ENCODE data around the gene TMEM14A. TPM values are rescaled to one million over a fixed set of nuclear protein-coding genes. Genes with fewer than 3 reads are reported as not detected.

Gene TMEM14A
- total RNA-seq, 2 donors from 2014 or later: 9.2 to 12.6 TPM

- no peaks in the 10 kb centered on the region for H3K36me3 ChIP-seq (ENCODE audit: control insufficient read depth, insufficient read depth, low read length)
- no peak overlapping the region for H3K4me3 ChIP-seq (ENCODE audit: low read length)
- no peaks in the 10 kb centered on the region for H3K9me3 ChIP-seq (ENCODE audit: control insufficient read depth, low read length)
- H3K4me1 Mint-ChIP-seq: peaks cover 15% of the 10 kb centered on the region
- peak; percentile 50 for DNase-seq
- no peak overlapping the region for H3K27ac Mint-ChIP-seq
- WGBS, 2 experiments (ENCODE audit: insufficient coverage in 1 of 2, insufficient read length in 1 of 2): 84 to 100% methylated on average over 1 of the region's 1 CpG
- H3K9me3 Mint-ChIP-seq: peaks cover 6% of the 10 kb centered on the region
- no peak for TF ChIP-seq CTCF (conservative IDR thresholded peaks at IDR 0.05)
- no peaks in the 10 kb centered on the region for H3K36me3 Mint-ChIP-seq (ENCODE audit: low read depth)
- H3K9ac ChIP-seq (ENCODE audit: extremely low read depth, low read length, poor library complexity, severe bottlenecking): no peak overlapping the region
- H3K27ac ChIP-seq (ENCODE audit: low read depth, low read length): no peak overlapping the region
- H3K4me3 Mint-ChIP-seq: no peak overlapping the region
- peaks cover 2% of the 10 kb centered on the region for H3K27me3 Mint-ChIP-seq (ENCODE audit: insufficient read depth)
- H3K4me1 ChIP-seq (ENCODE audit: control insufficient read depth, insufficient read depth, low read length): no peaks in the 10 kb centered on the region
- no peaks in the 10 kb centered on the region for H3K27me3 ChIP-seq (ENCODE audit: control insufficient read depth, insufficient read depth, low read length, poor library complexity, severe bottlenecking)
These were observed 65.2 kb downstream of the TMEM14A start for GRCh38 chr6:52736145-52736544.

Other genes with a start within 250 kb of the TMEM14A start
- 10 to 100 TPM; 16.9 to 20.5 TPM for gene TRAM2, start 94.1 kb upstream of the TMEM14A start, total RNA-seq
- gene GSTA2, start 92.4 kb downstream of the TMEM14A start, total RNA-seq: 1 to 10 TPM; 1.6 to 5.0 TPM
- 1 to 10 TPM in 1 of 2 donors, not detected in 1; 2.4 TPM for gene GSTA1, start 132.7 kb downstream of the TMEM14A start, total RNA-seq
- not detected for gene GSTA5, start 169.7 kb downstream of the TMEM14A start, total RNA-seq
- not detected for gene GSTA3, start 238.6 kb downstream of the TMEM14A start, total RNA-seq

All from endodermal cell (in vitro differentiated cells).